Measurements from ENCODE around the gene PLSCR3.

Gene PLSCR3

DNA sequence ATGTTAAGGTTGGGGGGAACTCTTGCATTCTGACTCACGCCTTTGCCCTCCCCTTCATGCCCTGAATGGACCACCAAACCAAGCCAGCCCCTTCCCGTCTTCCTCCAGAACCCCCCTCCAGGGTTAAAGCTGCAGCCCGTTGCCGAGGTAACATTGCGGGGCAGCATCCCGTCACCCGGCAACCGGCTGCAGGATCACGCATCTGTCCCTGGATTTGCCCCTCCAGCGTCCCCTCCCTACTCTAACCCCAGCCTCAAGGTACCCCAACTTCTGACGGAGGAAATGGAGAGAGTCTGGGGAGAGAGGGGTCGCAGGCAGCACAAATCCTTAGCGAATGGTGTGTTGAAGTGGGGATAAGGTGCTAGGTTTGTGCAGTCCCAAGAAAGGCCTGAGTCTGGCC lies 12.8 kb upstream of the PLSCR3 start:
- DNase-seq, result no peak

DNA sequence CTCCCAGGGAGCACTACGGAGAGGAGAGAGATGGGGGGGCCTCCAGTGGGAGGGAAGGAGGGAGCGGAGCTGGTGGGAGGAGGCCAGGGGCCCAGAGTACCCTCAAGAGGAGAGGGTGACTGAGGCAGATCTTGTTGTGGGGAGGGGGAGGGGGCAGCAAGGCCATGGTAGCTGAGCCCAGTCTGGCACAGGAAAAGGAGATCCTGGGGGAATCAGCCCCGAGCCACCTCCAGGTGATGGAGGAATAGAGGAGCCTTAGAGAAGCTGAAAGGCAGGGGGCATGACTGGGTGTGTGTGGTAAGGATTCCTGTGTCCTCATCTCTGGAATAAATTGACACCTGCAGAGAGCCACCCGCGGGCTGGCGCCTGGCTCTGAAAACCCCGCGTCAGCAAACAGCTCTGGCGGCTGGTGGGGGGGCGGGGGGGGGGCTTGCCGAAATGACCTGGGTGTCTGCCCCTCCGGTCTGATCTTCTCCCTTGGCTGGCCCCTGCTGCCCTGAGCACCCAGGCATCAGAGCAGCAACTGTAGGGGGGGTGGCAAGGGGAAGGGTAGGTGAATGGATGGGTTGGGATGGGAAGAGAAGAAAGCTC lies 12.0 kb upstream of the PLSCR3 start:
- no peak for DNase-seq

DNA sequence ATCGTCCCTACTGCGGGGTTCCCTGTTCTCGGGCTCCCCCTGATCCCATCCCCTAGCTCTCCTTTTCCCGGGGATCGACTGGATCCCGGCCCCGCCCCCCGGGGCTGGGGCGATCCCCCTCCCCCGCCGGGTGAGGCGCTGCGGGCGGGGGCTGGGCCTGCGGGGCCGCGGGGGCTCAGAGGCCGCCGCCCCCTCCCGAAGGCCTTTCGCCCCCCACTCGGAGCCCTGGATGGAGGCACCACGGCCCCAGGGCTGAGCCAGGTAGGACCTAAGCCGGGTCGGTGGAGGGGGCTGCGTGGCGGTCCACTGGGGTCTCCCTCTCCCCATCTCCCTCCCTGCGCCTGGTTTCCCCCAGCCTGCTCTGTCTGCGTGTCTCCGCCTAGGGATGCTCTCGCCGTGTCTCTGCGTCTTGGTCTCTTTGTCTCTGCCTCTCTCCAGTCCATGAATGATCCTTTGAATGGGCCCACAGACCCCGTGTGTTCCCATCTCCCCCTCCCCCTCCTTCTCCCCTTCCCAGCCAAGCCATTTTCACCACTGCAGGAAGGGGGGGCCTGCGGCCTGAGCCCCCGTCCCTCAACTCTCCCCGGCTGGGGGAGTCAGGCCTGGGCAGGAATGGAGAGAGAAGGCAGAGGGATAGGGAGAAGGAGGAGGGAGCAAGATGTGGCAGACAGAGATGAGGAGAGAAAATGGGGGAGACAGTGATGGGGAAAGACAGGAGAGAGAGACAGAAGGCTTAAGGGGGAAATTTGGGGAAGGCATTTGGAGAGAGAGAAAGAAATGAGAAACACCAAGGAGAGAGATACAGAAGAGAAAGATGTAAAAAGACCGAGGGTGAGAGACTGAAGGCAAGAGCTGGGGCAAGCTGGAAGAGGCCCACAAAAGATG lies 11.3 kb upstream of the PLSCR3 start:
- peak in 23 of 56 donors; percentile 13 to 61 (median 31) for DNase-seq

DNA sequence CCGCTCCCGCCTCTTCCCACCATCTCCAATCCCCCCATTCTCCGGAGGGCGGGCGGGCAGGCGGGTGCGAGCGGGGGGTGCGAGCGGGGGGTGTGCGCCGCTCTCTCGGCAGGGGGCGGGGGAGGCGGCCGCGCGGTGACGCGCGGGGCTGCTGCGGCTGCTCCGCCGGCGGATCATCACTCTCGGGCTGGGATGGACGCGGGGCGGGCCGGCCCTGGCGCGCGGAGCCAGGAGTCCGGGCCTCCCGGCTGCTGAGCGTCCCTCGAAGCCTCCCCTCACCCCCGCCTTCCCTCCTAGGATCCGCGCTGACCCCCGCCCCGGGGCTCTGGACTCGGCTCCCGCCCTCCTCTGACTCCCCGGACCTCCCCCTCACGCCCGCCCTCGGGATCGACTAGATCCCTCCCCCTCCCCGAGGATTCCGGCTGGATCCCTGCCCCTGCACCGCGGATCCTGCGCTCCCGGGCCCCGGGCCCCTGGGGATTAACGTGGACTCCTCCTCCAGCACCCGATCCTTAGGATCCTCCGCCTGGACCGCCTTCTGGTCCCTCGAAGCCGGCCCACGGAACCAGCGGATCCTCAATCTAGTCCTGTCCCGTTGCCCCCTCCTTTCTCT lies 10.5 kb upstream of the PLSCR3 start:
- DNase-seq, result peak in 17 of 56 donors; percentile 49 to 97 (median 74)

DNA sequence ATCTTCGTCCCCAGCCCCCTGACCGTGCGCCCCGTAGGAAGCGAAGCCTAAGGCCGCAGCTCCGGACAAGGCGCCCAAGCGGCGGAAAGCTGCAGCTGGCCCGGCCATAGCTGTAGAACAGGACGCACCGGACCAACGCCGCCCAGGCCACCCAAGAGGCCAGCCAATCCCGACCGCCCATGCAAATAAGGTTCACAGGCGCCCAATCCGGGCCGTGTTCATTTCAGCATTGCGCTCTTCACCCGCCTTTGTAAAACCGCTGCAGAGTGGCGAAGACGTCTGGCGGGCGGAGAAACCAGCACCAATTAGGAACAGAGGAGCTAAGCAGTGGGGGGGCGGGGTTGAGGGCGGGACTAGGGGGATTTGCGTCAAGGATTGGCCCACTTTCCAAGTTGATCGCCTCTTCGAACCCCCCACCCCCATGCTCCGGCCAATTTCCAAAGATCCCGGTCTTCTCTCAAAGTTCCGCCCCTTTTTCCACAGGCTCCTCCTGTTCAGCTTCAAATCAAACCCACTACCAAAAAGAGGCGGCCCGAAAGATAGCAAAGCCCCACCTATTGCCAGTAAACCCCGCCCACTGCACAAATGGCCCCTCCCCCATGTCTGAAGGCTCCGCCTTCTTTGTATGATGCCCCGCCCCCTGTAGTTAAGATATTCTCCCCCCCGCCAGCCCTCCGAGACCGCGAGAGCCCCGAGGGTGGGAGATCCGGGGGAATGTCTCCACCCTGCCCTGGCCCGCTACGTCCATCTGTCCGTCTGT lies 9.8 kb upstream of the PLSCR3 start, which contains the start of gene TMEM256:
TSS of gene TMEM256 (minus strand) at position 121 of the 760 bp plus-strand sequence. CDS start at position 108, 13 bp downstream.
- peak; percentile 75 to 100 (median 99) for DNase-seq

DNA sequence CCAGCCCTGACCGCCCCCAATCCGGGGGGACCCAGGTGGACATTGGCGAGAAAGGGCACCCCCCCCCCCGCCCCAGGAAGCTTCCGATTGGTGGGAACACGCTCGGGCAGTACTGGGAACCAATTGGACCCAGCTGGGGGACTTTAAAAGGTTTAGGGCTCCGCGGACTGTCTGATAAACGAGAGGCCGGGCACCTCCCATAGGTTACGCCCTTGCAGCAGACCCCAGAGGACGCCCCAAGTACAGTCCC lies 9.3 kb upstream of the PLSCR3 start:
- DNase-seq, result peak in 2 of 56 donors; percentile 73 to 78

DNA sequence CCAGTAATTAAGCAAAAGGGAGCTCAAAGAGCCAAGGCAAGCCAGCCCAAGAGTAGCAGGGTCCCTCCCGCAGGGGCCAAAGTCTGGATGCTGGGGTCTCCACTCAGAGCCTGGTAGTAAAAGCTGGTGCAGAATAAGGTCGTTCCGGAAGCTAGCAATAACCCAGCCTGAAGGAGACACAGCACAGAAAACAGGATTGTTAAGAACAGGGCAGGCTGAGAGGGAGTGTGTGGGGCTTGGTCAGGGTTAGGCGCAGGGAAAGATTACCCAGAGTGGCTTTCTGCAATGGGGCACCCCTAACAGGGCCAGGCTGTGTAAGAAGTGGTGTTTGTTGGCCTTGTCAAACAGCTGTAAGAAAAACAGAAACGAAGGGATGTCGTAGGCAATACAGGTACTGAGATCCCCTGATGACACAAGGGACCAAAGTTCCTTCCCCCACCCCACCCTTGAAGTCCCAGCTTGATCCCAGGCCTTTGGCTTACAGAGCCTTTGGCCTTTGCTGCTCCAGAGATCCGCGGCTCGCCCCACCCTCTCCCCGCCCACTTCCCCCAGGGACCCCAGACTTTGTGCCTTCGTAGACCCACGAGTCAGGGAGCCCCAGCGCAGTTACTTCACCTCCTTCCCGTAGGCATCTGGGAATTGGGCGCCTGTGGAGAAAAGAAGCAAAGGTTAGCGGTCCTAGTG lies 8.9 kb upstream of the PLSCR3 start:
- peak in 1 of 56 donors; percentile 43 for DNase-seq

DNA sequence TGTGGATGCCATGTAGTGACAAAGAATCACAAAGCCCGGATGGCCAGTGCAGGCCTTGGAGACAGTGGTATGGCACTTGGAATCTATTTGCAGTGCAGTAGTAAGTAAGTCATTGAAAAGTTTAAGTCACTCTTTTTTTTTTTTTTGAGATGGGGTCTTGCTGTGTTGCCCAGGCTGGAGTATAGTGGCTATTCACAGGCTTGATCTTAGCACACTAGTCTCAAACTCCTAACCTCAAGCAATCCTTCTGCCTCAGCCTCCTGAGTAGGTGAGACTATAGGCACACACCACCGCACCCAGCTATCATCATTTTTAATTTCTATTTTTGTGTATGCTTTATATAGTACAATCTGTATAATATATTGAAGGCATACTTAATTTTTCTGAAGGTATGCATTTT lies 4.3 kb upstream of the PLSCR3 start:
- no peak for DNase-seq

DNA sequence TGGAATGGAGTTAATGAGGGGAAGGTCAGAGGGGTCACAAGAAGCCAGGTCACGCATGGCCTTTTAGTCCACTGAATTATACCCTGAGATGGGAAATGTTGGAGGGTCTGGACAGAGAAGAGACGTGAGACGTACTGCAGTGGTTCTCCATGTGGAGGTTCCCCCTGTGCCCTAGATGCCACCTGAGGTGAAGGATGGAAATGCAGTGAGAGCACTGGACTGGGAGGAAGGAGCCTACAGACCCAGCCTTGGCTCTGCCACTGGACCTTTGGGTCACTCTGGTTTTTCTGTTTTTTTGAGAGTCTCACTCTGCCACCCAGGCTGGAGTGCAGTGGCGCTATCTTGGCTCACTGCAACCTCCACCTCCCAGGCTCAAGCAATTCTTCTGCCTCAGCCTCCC lies 1.8 kb upstream of the PLSCR3 start:
- no peak for DNase-seq

DNA sequence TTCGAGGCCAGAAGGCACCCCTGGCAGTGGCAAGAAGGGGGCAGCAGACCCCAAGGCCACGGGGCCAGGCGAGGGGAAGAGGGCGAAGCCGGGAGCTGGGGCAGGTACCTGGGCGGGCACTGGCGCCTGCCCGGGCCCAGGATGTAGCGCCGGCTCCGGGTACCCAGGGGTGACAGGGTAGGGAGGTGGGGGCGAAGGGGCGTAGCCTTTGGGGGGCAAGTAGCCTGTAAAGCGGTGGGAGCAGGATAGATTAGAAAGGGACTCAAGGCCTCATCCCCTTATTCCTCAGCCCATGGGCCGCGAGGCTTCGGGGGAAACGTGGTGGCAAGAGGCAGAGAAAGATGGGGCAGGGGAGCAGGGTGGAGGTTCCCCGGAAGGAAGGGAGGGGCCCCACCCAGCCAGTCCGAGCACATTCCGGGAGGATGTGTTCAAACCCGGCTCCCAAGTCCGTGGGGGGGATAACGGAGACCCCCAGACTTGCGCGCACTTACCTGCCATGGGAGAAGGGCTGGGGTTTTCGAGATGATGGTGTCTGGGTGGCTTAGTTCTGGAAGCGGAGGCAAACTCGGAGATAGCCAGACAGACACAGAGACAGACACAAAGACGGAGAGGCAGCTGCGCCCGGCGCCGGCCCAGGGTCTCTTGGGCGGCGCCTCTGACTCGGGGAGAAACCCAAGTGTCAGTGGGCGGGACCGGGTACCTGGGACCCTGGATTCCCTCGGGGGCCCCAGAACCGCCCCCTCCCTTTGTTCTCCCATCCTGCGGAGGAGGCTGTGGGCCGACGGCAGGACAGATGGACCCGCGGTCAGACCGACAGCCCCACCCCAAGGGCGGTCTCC lies 493 bp downstream of the PLSCR3 start:
- peak in 1 of 56 donors; percentile 55 for DNase-seq

DNA sequence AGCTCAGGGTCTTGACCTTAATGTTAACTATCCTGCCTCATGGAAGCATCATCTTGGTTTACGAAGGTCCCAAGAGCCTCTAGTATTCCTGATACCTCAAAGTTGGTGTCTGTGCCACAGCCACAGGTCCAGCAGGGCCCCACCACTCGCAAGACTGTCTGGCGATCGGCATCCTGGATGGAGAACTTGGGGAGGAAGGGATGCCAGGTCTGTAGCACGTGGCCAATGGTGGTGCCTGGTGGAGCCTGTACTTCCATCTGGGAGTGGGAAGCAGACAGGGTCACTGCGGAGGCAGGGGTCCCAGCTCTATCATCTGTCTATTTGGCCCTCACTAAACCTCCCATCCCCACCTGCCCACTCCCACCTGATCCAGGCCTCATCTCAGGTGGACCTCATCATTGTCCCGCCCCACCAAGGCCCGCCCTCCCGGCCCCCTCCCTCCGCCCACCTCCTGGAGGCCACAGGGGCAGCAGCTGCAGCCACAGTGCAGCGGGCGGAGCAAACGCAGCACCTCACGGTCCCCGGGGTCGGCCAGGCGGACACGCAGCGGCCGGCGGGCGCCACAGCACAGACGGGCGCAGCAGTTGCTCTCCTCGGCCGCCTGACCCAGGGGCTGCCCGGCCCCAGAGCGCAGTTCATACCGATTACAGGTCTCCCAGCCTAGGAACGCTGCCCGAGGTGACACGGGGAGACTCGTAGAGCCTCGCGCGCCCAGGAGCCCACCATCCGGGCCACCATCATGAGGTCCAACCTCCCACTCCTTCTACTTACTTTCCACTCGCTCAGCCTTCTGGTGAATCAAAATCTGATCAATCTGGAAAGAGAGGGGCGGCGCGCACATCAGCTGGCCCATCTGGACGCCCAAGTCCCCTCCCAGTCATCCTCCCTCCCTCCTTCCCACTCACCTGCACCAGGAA lies 1.4 kb downstream of the PLSCR3 start:
- DNase-seq, result no peak

DNA sequence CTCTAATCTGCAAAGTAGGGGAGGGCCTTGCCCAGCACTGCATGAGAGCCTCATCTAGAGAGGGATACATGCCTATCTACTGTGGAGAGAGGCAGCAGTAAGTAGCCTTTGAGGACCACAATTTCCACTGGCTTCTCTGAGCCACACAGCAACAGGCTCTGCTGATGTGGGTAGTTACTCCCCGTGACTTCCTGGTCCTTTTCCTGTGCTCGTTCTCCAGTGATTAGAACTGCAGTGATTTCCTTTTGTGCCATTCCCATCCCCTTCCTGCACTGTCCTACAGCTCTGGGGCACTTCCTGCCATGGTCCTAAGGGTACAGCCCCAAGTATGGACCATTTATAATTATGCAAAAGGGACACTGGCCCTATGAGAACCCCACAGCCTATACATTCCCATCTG lies 3.0 kb downstream of the PLSCR3 start:
- DNase-seq, result no peak

DNA sequence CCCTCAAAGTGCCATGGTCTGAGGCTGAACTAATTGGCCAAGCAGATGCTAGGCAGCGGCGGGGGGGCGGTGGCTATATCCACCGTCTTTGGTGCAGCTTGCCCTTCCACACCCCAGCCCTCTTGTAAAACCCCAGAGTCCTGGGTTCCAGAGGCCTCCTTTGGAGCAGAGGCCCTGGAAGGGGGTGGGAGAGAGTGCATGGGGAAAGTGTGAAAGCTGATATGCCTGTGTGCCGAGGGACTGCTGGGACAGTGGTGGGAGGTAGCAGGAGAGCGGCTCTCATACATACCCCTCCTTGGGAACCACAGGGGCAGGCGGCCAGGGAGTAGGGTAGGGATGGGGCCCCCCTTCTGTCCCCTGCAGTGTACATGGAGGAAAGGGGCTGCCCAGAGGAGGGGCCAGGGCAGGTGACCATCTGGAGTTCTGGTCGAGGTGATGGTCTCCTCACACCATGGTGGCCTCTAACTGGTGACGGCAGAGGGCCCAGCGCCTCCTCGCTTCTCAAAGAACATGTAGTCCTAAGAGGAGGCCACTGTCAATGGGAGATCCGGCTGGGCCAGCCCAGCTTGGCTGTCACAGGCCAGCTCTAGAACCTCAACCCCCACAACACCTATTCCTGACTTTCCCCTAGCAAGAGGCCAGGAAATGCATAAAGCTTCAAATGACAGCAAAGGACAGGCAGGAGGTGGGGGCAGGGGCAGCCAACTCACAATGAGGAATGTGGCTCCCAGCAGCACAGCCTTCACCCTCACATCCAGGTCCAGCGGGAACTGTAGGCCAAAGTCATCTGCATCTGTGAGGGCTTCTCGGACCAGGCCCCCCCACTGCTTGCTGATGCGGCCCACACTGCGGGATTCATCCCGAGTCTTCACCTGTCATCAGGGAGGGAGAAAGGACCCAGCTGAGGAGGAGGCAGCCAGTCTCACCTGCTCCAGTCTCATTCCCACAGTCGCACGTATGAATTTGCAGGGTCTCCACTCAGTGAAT lies 4.1 kb downstream of the PLSCR3 start:
- DNase-seq, result no peak

DNA sequence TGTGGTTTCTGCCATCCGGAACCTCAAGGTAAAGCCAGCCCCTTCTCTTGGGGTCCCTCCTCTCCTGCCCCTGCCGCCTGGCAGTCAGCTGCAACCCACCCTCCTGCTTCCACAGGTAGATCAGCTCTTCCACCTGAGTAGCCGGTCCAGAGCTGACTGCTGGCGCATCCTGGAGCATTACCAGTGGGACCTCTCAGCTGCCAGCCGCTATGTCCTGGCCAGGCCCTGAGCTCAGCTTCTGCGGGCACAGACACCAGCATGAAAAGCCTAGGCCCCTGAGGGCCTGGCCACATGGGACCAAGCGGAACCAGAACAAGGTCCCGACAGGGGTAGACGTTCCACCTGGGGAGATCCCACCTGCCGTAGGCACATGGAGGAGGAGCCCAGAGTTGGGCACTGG lies 5.5 kb downstream of the PLSCR3 start:
- DNase-seq, result no peak

DNA sequence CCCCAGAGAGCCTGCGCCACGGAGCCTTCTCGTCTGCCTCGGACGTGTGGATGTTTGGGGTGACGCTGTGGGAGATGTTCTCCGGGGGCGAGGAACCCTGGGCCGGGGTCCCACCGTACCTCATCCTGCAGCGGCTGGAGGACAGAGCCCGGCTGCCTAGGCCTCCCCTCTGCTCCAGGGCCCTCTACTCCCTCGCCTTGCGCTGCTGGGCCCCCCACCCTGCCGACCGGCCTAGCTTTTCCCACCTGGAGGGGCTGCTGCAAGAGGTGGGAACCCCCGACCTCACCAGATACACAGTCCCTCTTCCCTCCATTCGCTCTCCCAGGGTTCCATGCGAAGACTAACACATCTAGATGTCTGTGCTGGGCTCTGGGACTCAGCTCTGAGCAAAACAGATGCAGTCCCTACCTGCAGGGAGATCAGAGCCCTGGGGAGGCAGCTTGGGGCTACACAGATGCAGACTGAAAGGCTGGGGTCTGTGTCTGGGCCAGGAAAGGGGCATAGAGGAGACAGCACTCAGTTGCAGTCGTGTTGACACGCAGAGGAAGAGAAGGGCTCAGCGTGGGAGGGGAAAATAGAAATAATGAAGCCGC lies 9.7 kb downstream of the PLSCR3 start:
- no peak for DNase-seq

DNA sequence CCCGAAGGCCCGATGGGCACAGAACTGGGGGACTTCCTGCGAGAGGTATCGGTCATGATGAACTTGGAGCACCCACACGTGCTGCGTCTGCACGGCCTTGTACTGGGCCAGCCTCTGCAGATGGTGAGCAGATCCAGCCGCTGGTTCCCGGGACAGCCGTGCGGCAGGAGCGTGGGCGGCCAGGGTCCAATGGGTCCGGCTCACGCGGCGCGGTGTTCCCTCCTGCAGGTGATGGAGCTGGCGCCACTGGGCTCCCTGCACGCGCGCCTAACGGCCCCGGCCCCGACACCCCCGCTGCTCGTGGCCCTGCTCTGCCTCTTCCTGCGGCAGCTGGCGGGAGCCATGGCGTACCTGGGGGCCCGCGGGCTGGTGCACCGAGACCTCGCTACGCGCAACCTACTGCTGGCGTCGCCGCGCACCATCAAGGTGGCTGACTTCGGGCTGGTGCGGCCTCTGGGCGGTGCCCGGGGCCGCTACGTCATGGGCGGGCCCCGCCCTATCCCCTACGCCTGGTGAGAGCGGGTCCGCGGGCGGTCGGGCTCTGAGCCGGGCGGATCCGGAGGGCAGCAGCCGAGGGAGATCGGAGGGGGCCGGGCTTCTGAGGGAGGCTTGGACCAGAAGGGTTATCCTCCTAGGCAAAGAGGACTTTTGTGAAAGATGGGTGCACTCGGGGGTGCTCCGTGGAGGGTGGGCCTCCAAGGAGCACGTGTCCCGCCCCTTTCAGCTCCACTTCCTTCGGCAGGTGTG lies 10.4 kb downstream of the PLSCR3 start:
- peak in 14 of 56 donors; percentile 9 to 54 (median 31) for DNase-seq

DNA sequence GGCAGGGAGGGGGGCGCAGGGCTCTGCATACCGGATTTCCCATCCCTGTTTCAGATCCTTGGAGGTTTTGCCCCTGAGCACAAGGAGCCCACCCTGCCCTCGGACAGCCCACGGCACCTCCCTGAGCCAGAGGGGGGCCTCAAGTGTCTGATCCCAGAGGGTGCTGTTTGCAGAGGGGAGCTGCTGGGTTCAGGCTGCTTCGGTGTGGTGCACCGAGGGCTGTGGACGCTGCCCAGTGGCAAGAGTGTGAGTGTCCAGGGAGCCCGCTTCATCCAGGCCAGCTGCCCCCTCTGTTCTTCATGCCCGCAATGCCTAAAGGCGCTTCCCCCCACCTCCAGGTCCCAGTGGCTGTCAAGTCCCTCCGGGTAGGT lies 11.0 kb downstream of the PLSCR3 start:
- DNase-seq, result no peak

All from amygdala (tissue), 56 donors.